ENCODE measurements around the gene SIX4. TPM values are rescaled to one million over a fixed set of nuclear protein-coding genes. Genes with fewer than 3 reads are reported as not detected.
A peak's percentile ranks its signal among the peaks of the same experiment; 100 is the strongest.

The SIX4 gene
- total and polyA plus RNA-seq, 2 donors (not counting 1 experiment from before 2014, with no cell fraction given), result not detected

DNA sequence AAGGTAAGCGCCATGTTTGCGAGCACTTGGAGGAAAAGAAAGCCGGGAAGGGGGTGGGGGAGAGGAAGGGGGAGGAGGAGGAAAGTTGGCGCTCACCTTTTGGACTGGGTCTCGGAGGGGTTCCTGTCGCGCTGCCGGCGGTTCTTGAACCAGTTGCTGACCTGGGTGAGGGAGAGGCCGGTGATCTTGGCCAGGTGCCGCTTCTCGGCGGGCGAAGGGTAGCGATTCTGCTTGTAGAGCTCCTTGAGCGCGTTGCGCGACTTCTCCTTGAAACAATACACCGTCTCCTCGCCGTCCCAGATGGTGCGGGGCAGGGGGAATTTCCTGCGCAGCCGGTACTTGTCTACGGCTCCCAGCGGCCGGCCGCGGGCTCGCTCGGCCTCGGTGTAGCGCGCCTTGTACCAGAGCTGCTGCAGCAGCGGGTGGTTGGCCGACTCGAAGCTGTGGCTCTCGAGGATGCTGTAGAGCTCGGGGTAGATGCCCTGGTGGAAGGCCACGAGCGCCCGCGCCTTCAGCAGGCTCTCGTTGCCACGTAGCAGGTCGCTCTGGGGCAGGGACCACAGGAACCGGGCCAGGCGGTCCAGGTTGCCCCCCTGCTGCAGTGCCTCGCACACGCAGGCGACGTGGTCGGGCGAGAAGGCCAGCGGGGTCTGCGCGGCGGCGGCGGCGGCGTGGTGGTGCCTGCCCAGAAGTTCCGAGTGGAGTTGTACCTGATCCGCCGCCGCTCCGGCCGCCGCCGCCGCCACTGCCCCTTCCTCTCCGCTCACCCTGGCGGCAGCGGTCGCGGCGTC lies 840 bp downstream of the SIX4 start:
- peaks cover 32 to 35% of the 10 kb centered on the region in 2 donors for H3K4me1 ChIP-seq (ENCODE audit: control insufficient read depth in 2 of 2, insufficient read depth in 2 of 2, low read length in 2 of 2)
- Mint-ChIP-seq H3K4me3 (peak overlapping the region; percentile 94), H3K27me3 (peaks cover 74% of the 10 kb centered on the region), H3K9me3 (ENCODE audit: insufficient read depth) (no peaks in the 10 kb centered on the region), H3K4me1 (peaks cover 22% of the 10 kb centered on the region), H3K27ac (no peak overlapping the region)
- H3K36me3 ChIP-seq (replicated peaks in 1 of 2; ENCODE audit: control extremely low read depth in 1 of 2, control insufficient read depth in 1 of 2, extremely low read depth in 1 of 2, insufficient read depth in 2 of 2, low read length in 1 of 2), result no peaks in the 10 kb centered on the region
- intact Hi-C loops (cut with micrococcal nuclease), result loop anchor here (5.0 to 10.0 kb wide), 2 partner anchors 66 to 629 kb away; partner anchors contain the start of gene PCNX4
- DNase-seq (peak; percentile 69), ATAC-seq (ENCODE audit: low read depth) (peak; percentile 31)
- CTCF ChIA-PET, result interaction anchor here (0.5 to 1.6 kb wide), 4 partner anchors 10 to 98 kb away, joined by 3 read pairs; no protein-coding TSS in a partner anchor
- peaks cover 0 to 16% (median 2%) of the 10 kb centered on the region in 3 donors for H3K9me3 ChIP-seq (ENCODE audit: control extremely low read depth in 1 of 3, control insufficient read depth in 2 of 3, insufficient read depth in 1 of 3, low read length in 2 of 3)
- H3K4me2 ChIP-seq (replicated peaks; ENCODE audit: low read depth, low read length, poor library complexity, severe bottlenecking), result peak overlapping the region; percentile 99
- H3K27me3 ChIP-seq (replicated peaks in 1 of 4; ENCODE audit: control extremely low read depth in 1 of 4, control insufficient read depth in 3 of 4, insufficient read depth in 4 of 4, low read length in 3 of 4), result peaks cover 0 to 80% (median 64%) of the 10 kb centered on the region in 4 experiments
- H3K79me2 ChIP-seq (ENCODE audit: control insufficient read depth, insufficient read depth, low read length), result no peaks in the 10 kb centered on the region
- peak overlapping the region; percentile 4 to 87 (median 56) for H3K4me3 ChIP-seq (ENCODE audit: control extremely low read depth in 1 of 5, extremely low read depth in 1 of 5, insufficient read depth in 1 of 5, low read depth in 2 of 5, low read length in 4 of 5)
- POLR2A ChIA-PET, result no interaction called here
- no peak overlapping the region for H3K27ac ChIP-seq (ENCODE audit: low read length in 2 of 2)
- 3% methylated on average over 77 of the region's 78 CpGs for WGBS (ENCODE audit: insufficient coverage)
- no peaks in the 10 kb centered on the region for H4K20me1 ChIP-seq (ENCODE audit: control insufficient read depth, insufficient read depth, low read length, poor library complexity, severe bottlenecking)
- TF ChIP-seq EZH2 (IDR thresholded peaks at IDR 0.05; ENCODE audit: borderline replicate concordance, insufficient read depth, low read depth, low read length, poor library complexity, severe bottlenecking), result peak; percentile 5
- TF ChIP-seq, protein P1, sequence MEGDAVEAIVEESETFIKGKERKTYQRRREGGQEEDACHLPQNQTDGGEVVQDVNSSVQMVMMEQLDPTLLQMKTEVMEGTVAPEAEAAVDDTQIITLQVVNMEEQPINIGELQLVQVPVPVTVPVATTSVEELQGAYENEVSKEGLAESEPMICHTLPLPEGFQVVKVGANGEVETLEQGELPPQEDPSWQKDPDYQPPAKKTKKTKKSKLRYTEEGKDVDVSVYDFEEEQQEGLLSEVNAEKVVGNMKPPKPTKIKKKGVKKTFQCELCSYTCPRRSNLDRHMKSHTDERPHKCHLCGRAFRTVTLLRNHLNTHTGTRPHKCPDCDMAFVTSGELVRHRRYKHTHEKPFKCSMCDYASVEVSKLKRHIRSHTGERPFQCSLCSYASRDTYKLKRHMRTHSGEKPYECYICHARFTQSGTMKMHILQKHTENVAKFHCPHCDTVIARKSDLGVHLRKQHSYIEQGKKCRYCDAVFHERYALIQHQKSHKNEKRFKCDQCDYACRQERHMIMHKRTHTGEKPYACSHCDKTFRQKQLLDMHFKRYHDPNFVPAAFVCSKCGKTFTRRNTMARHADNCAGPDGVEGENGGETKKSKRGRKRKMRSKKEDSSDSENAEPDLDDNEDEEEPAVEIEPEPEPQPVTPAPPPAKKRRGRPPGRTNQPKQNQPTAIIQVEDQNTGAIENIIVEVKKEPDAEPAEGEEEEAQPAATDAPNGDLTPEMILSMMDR (IDR thresholded peaks at IDR 0.05), result no peak
- H3K9ac ChIP-seq (ENCODE audit: low read length), result peak overlapping the region; percentile 75
- H2AFZ ChIP-seq (ENCODE audit: insufficient read depth, low read depth, low read length, poor library complexity, severe bottlenecking), result peak overlapping the region; percentile 90

Measured in B cell (primary cell).